ENCODE data around the gene PROM1.

DNA sequence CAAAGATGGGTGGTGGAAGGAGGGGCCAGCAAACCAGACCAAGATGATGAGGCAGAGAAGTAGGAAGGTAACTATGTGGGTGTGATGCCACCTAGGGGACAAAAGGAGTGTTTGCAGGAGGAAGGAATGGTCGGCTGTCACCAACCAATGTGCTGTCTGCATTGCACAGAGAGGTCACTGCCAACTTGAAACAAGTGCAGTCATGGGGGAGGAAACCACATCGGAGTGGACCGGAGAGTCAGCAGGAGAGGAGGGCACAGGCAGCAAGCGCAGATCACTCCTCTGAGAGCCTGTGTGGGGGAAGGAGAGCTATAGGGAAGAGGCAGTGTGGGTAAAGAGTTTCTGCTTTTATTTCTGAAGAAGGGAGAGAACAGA, 82.4 kb downstream of the PROM1 start:
- TF ChIP-seq, protein P1, sequence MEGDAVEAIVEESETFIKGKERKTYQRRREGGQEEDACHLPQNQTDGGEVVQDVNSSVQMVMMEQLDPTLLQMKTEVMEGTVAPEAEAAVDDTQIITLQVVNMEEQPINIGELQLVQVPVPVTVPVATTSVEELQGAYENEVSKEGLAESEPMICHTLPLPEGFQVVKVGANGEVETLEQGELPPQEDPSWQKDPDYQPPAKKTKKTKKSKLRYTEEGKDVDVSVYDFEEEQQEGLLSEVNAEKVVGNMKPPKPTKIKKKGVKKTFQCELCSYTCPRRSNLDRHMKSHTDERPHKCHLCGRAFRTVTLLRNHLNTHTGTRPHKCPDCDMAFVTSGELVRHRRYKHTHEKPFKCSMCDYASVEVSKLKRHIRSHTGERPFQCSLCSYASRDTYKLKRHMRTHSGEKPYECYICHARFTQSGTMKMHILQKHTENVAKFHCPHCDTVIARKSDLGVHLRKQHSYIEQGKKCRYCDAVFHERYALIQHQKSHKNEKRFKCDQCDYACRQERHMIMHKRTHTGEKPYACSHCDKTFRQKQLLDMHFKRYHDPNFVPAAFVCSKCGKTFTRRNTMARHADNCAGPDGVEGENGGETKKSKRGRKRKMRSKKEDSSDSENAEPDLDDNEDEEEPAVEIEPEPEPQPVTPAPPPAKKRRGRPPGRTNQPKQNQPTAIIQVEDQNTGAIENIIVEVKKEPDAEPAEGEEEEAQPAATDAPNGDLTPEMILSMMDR (conservative IDR thresholded peaks at IDR 0.05; ENCODE audit: low read depth, low read length): peak; percentile 83
- no peak for TF ChIP-seq EZH2phosphoT487 (IDR thresholded peaks at IDR 0.05; ENCODE audit: borderline replicate concordance, low read length)
